Activated CD4-positive, alpha-beta T cell treated with anti-CD3 and anti-CD28 coated beads, Interleukin-2, amount 10 ng/mL, durations not matched to agents 24 days and 14 days (primary cell): ENCODE data around the gene SEPTIN12. TPM values are rescaled to one million over a fixed set of nuclear protein-coding genes. Genes with fewer than 3 reads are reported as not detected.
"Not testable (repeated sequence)": the region's sequence is repeated elsewhere in the genome, so short reads cannot be mapped to it uniquely, and the experiment has no call there.

Experiments
- DNase-seq: peaks from one replicate; pipeline ENCODE4 v3.0.0; 2022
- H3K27ac Mint-ChIP-seq: one replicate; pipeline ENCODE4 v1.8.0; 2022; ENCODE audit warnings: mild to moderate bottlenecking, mixed read lengths
- H3K27me3 Mint-ChIP-seq: one replicate; pipeline ENCODE4 v1.8.0; 2022; ENCODE audit warnings: mixed read lengths
- H3K36me3 Mint-ChIP-seq: one replicate; pipeline ENCODE4 v1.8.0; 2022; ENCODE audit warnings: low read depth, mild to moderate bottlenecking, mixed read lengths
- H3K4me1 Mint-ChIP-seq: one replicate; pipeline ENCODE4 v1.8.0; 2021; ENCODE audit warnings: mixed read lengths
- H3K4me3 Mint-ChIP-seq: one replicate; pipeline ENCODE4 v1.8.0; 2022; ENCODE audit warnings: mild to moderate bottlenecking, moderate library complexity, mixed read lengths
- H3K9me3 Mint-ChIP-seq: one replicate; pipeline ENCODE4 v1.8.0; 2021; ENCODE audit warnings: mixed read lengths
- intact Hi-C: fragments of 100-400 bp; cut with micrococcal nuclease; formaldehyde crosslinking; loops from one replicate; pipeline ENCODE4 v1.15.1; 2023
- total RNA-seq: library from RNA; stranded (reverse); gene quantifications from 2 replicates; pipeline ENCODE4 v1.2.3, GENCODE V29; 2022

The SEPTIN12 gene
- total RNA-seq, 1 donor from 2014 or later = not detected

DNA sequence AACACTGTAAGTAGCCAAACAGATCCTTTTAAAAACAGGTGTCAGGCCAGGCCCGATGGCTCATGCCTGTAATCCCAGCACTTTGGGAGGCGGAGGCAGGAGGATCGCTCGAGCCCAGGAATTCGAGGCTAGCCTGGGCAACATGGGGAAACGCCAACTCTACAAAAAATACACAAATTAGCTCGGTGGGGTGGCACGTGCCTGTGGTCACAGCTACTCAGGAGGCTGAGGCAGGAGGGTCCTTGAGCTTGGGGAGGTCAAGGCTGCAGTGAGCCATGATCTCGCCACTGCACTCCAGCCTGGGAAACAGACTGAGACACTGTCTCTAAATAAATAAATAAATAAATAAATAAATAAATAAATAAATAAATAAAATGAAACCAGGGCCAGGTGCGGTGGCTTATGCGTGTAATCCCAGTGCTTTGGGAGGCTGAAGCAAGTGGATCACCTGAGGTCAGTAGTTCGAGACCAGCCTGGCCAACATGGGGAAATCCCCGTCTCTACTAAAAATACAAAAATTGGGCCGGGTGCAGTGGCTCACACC is 3.6 kb downstream of the SEPTIN12 start:
- H3K4me3 Mint-ChIP-seq, H3K27ac Mint-ChIP-seq, DNase-seq, H3K27me3 Mint-ChIP-seq, H3K4me1 Mint-ChIP-seq, H3K36me3 Mint-ChIP-seq, H3K9me3 Mint-ChIP-seq, intact Hi-C loops: not testable (repeated sequence)

DNA sequence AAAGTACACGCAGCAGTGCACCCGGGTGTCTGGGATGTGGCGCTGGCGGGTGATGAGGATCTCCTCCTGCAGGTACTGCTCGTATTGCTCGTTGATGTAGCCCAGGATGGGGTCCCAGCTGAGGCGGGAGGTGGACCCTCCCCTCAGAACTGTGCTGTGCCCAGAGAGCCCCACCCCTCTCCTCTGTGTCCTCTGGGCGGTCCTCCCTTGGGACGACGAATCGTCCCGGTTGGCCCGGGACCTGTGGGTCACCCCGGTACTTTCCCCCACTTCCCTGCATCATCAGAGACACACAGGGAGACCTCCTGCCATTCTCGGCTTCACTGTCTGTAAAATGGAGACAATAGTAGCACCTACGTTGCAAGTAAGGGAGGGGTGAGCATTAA is 4.2 kb downstream of the SEPTIN12 start:
- Mint-ChIP-seq H3K4me3 (no peak overlapping the region), H3K9me3 (no peaks in the 10 kb centered on the region), H3K27me3 (no peaks in the 10 kb centered on the region), H3K27ac (no peak overlapping the region), H3K36me3 (no peaks in the 10 kb centered on the region), H3K4me1 (no peaks in the 10 kb centered on the region)
- intact Hi-C loops = no loop called here
- no peak for DNase-seq

GRCh38 chr16:4783251-4783950 is 4.7 kb downstream of the SEPTIN12 start:
- Mint-ChIP-seq H3K4me3 (no peak overlapping the region), H3K4me1 (no peaks in the 10 kb centered on the region), H3K27me3 (no peaks in the 10 kb centered on the region), H3K27ac (no peak overlapping the region), H3K36me3 (no peaks in the 10 kb centered on the region), H3K9me3 (no peaks in the 10 kb centered on the region)
- no peak for DNase-seq
- intact Hi-C loops = no loop called here

DNA sequence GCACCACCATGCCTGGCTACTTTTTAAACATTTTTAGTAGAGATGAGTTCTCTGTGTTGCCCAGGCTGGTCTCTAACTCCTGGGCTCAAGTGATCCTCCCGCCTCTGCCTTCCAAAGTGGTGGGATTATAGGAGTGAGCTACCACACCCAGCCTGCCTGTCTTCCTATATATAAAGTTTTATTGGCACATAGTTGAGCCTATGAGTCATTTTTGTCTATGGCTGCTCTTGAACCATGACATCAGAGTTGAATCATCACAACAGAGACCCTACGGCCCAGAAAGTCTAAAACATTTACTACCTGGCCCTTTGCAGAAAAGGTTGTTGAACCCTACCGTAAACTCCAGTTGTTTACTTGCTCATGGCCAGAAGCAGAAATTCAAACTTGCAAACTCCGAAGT is 7.9 kb downstream of the SEPTIN12 start:
- Mint-ChIP-seq H3K36me3 (no peaks in the 10 kb centered on the region), H3K4me3 (no peak overlapping the region), H3K27me3 (no peaks in the 10 kb centered on the region), H3K27ac (no peak overlapping the region), H3K9me3 (no peaks in the 10 kb centered on the region), H3K4me1 (no peaks in the 10 kb centered on the region)
- intact Hi-C loops = no loop called here
- no peak for DNase-seq

- no peaks in the 10 kb centered on the region for H3K27me3 Mint-ChIP-seq
- intact Hi-C loops = no loop called here
- DNase-seq = no peak
- H3K4me3 Mint-ChIP-seq = no peak overlapping the region
- no peaks in the 10 kb centered on the region for H3K36me3 Mint-ChIP-seq
- H3K4me1 Mint-ChIP-seq = no peaks in the 10 kb centered on the region
- H3K9me3 Mint-ChIP-seq = no peaks in the 10 kb centered on the region
- H3K27ac Mint-ChIP-seq = no peak overlapping the region
These were observed 10.1 kb downstream of the SEPTIN12 start for GRCh38 chr16:4778050-4778392.

- no peaks in the 10 kb centered on the region for H3K36me3 Mint-ChIP-seq
- no peaks in the 10 kb centered on the region for H3K9me3 Mint-ChIP-seq
- DNase-seq = no peak
- H3K4me3 Mint-ChIP-seq = no peak overlapping the region
- H3K27me3 Mint-ChIP-seq = no peaks in the 10 kb centered on the region
- no peaks in the 10 kb centered on the region for H3K4me1 Mint-ChIP-seq
- intact Hi-C loops = no loop called here
- no peak overlapping the region for H3K27ac Mint-ChIP-seq
These were observed 10.7 kb downstream of the SEPTIN12 start for GRCh38 chr16:4777339-4778049.

DNA sequence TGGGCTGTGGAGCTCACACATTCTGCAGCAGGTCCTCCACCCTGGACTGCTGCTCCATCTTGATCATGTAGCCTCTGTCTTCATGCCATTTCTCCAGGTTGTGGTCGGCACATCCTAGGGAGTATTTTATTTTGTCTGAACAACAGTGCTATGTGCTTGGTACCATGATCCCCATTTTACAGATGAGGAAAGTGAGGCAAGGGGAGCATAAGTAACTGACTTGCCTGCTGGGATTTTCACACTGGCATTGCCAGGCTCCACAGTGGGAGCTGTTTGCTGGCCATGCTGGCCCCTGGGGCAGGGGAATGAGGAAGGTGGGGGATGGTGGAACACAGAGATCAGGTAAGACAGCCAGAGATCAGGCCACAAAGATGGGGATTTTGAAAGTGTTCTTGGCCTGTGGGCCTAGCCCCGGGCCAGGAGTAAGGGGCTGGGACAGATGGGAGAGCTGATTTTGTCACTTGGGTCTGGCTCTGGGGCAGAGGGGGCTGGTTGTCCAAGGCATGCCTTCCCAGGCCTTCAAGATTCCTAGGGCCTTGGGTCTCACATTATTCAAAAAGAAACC is 11.9 kb downstream of the SEPTIN12 start:
- no peaks in the 10 kb centered on the region for H3K27me3 Mint-ChIP-seq
- DNase-seq = no peak
- H3K4me3 Mint-ChIP-seq = no peak overlapping the region
- H3K9me3 Mint-ChIP-seq = no peaks in the 10 kb centered on the region
- no peaks in the 10 kb centered on the region for H3K4me1 Mint-ChIP-seq
- H3K27ac Mint-ChIP-seq = no peak overlapping the region
- intact Hi-C loops = no loop called here
- H3K36me3 Mint-ChIP-seq = no peaks in the 10 kb centered on the region

DNA sequence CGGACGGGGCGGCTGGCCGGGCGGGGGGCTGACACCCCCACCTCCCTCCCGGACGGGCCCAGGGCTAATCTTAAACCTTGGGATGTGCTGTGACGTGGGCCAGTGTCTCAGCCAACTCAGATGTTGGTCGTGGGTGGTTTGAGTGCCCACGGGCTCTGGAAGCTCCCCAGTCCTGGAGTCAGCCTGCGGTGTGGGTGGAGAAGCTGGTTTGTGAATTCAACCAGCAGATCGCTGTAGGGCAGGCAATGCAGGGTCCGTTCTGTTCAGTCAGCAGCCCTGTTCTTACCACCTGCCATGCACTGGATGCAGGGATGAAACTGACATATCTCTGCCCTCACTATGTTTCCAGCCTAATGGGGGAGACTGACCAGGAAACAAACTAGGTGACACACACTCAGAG is 13.1 kb downstream of the SEPTIN12 start:
- Mint-ChIP-seq H3K4me1 (no peaks in the 10 kb centered on the region), H3K27ac (no peak overlapping the region), H3K4me3 (no peak overlapping the region), H3K36me3 (no peaks in the 10 kb centered on the region), H3K9me3 (no peaks in the 10 kb centered on the region), H3K27me3 (no peaks in the 10 kb centered on the region)
- no peak for DNase-seq
- intact Hi-C loops = no loop called here

DNA sequence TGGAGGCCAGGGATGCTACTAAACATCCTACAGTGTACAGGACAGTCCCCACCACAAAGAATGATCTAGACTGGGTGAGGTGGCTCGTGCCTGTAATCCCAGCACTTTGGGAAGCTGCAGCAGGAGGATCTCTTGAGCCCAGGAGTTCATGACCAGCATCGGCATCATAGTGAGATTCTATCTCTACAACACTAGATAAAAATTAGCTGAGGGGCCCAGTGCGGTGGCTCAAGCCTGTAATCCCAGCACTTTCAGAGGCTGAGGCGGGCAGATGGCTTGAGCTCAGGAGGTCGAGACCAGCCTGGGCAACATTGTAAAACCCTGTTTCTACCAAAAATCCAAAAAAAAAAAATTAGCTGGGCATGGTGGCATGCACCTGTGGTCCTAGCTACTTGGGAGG is 15.8 kb downstream of the SEPTIN12 start:
- H3K4me3 Mint-ChIP-seq = no peak overlapping the region
- peaks cover 11% of the 10 kb centered on the region for H3K4me1 Mint-ChIP-seq
- intact Hi-C loops = no loop called here
- no peaks in the 10 kb centered on the region for H3K27me3 Mint-ChIP-seq
- no peaks in the 10 kb centered on the region for H3K9me3 Mint-ChIP-seq
- peaks cover 1% of the 10 kb centered on the region for H3K36me3 Mint-ChIP-seq
- no peak for DNase-seq
- H3K27ac Mint-ChIP-seq = no peak overlapping the region

GRCh38 chr16:4771646-4772045 is 16.5 kb downstream of the SEPTIN12 start:
- H3K4me3 Mint-ChIP-seq = no peak overlapping the region
- H3K4me1 Mint-ChIP-seq = peaks cover 14% of the 10 kb centered on the region
- DNase-seq = no peak
- intact Hi-C loops = no loop called here
- no peak overlapping the region for H3K27ac Mint-ChIP-seq
- H3K27me3 Mint-ChIP-seq = no peaks in the 10 kb centered on the region
- H3K36me3 Mint-ChIP-seq = peaks cover 1% of the 10 kb centered on the region
- no peaks in the 10 kb centered on the region for H3K9me3 Mint-ChIP-seq

DNA sequence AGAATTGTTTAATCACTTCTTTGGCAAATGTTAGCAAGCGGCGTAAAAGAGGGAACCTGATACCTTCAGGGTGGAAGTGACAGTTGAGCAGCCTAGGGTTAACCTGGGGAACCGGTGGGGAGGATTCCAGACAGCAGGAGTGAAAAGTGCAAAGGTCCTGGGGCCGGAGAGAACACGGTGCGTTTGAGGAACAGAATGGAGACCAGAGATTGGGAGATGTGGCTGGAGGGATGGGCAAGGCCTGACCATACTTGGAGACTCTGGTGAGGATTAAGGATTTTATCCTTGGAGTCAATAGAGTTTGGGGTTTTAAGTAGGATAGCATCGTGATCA is 18.9 kb downstream of the SEPTIN12 start:
- Mint-ChIP-seq H3K4me1 (peaks cover 24% of the 10 kb centered on the region), H3K36me3 (peaks cover 4% of the 10 kb centered on the region), H3K9me3 (no peaks in the 10 kb centered on the region), H3K4me3 (peak overlapping the region; percentile 96), H3K27ac (no peak overlapping the region), H3K27me3 (no peaks in the 10 kb centered on the region)
- no peak for DNase-seq
- intact Hi-C loops = loop anchor here (10.0 kb wide), 1 partner anchor 104 kb away; no protein-coding TSS in a partner anchor

DNA sequence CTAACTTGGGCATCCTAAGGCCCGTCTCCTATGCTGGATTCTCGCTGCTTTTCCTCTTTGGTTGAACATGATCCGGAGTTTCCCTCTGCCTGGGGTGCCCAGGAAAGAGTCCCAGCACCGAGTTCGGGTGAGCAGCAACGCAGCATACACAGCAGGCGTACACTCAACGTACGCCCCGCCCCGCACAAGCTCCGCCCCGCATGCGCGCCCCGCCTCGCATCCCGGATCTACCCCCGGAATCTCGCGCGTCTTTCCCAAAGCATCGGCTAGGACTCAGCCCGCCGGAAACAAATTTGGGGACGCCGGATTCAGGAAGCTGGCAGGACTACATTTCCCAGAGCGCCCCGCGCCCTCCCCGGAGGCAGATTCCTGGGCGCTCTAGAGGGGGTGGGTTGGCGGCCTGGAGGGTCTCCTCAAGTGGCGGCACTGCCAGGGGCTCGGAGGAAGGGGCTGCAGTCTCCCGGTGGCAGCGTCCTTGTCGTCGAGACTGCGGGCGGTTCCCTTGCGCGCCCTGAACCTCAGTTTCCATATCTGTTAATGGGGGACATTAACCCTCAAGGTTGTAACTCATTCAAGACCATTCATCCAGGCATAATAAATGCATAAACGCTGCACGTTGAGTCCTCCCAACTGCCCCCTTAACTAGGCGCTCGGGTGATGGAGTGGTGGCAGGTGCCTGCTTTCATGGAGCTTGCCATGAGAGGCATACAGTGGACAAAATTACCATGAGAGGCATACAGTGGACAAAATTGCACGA is 19.4 kb downstream of the SEPTIN12 start:
- peak overlapping the region; percentile 96 for H3K4me3 Mint-ChIP-seq
- no peaks in the 10 kb centered on the region for H3K9me3 Mint-ChIP-seq

GRCh38 chr16:4767872-4768548 is 20.1 kb downstream of the SEPTIN12 start:
- Mint-ChIP-seq H3K36me3 (peaks cover 5% of the 10 kb centered on the region), H3K4me1 (peaks cover 24% of the 10 kb centered on the region), H3K4me3 (peak overlapping the region; percentile 96), H3K27me3 (no peaks in the 10 kb centered on the region), H3K27ac (peak overlapping the region; percentile 91), H3K9me3 (no peaks in the 10 kb centered on the region)
- DNase-seq = peak; percentile 66
- intact Hi-C loops = loop anchor here (1.0 to 10.0 kb wide), 5 partner anchors 34 to 191 kb away; partner anchors contain the start of genes ANKS3, DNAAF8, ROGDI and SEC14L5

More for the DNA sequence above, 19.4 kb downstream of the SEPTIN12 start:
- intact Hi-C loops = loop anchor here (1.0 to 10.0 kb wide), 2 partner anchors 34 to 104 kb away; partner anchors contain the start of gene ROGDI
- Mint-ChIP-seq H3K27ac (peak overlapping the region; percentile 91), H3K36me3 (peaks cover 4% of the 10 kb centered on the region), H3K4me1 (peaks cover 24% of the 10 kb centered on the region), H3K27me3 (no peaks in the 10 kb centered on the region)
- DNase-seq = peak; percentile 97
